ENCODE measurements around the gene C4orf54. TPM values are rescaled to one million over a fixed set of nuclear protein-coding genes. Genes with fewer than 3 reads are reported as not detected.
A peak's percentile ranks its signal among the peaks of the same experiment; 100 is the strongest.

The C4orf54 gene
- total RNA-seq, 1 experiment from 2014 or later: not detected

GRCh38 chr4:99645036-99645435, 12.6 kb downstream of the C4orf54 start:
- Histone ChIP-seq H3K4ac (ENCODE audit: low read depth, low read length) (no peak overlapping the region), H3K4me1 (ENCODE audit: insufficient read depth, low read length) (peaks cover 9% of the 10 kb centered on the region; the same call in 1 of the 2 replicates), H2BK20ac (ENCODE audit: low read depth, low read length, poor library complexity, severe bottlenecking) (no peak overlapping the region), H3K27ac (ENCODE audit: insufficient read length, low read depth, low read length) (no peak overlapping the region), H4K5ac (ENCODE audit: insufficient read length, low read depth, low read length) (no peak overlapping the region), H2BK5ac (ENCODE audit: insufficient read length, low read length) (no peak overlapping the region), H2BK15ac (ENCODE audit: low read depth, low read length) (no peak overlapping the region), H3K9ac (ENCODE audit: extremely low read depth, insufficient read length, low read length) (no peak overlapping the region), H3K79me2 (ENCODE audit: insufficient read depth, low read length) (no peaks in the 10 kb centered on the region), H4K91ac (ENCODE audit: insufficient read length, low read depth, low read length) (no peak overlapping the region), H3K23me2 (ENCODE audit: insufficient read length, low read depth, low read length, poor library complexity, severe bottlenecking) (no peaks in the 10 kb centered on the region), H3K27me3 (ENCODE audit: insufficient read depth, low read length) (peaks cover 3% of the 10 kb centered on the region; the same call in 1 of the 2 replicates), H2BK12ac (ENCODE audit: insufficient read length, low read depth, low read length) (no peak overlapping the region), H3K14ac (ENCODE audit: insufficient read depth, low read length) (no peak overlapping the region), H3K18ac (ENCODE audit: insufficient read length, low read depth, low read length) (no peak overlapping the region), H3K56ac (ENCODE audit: insufficient read length, low read depth, low read length) (no peak overlapping the region), H3K23ac (ENCODE audit: insufficient read length, low read depth, low read length) (no peak overlapping the region), H2AK5ac (ENCODE audit: insufficient read length, low read length) (no peak overlapping the region), H4K20me1 (ENCODE audit: control insufficient read depth, insufficient read depth, insufficient read length) (no peaks in the 10 kb centered on the region), H3K9me3 (ENCODE audit: control insufficient read depth, low read depth, low read length) (no peaks in the 10 kb centered on the region), H2BK120ac (ENCODE audit: low read depth, low read length, poor library complexity, severe bottlenecking) (no peak overlapping the region), H4K8ac (replicated peaks; ENCODE audit: insufficient read length, low read depth, low read length) (no peak overlapping the region), H3K79me1 (ENCODE audit: insufficient read depth, low read depth, low read length, poor library complexity, severe bottlenecking) (no peaks in the 10 kb centered on the region), H2AFZ (ENCODE audit: low read length) (no peak overlapping the region), H3T11ph (ENCODE audit: low read length) (no peak overlapping the region), H3K4me2 (ENCODE audit: insufficient read depth, insufficient read length, low read length) (no peak overlapping the region)
- DNase-seq: no peak
- 0 out of 7 replicates have a peak overlapping the region, but pooled peaks of 1 of the 3 experiments have one; percentile 2 for H3K27ac Mint-ChIP-seq
- no peak for TF ChIP-seq CTCF (conservative IDR thresholded peaks at IDR 0.05)
- peaks cover 73% of the 10 kb centered on the region for H3K27me3 Mint-ChIP-seq (ENCODE audit: low read depth)
- no peaks in the 10 kb centered on the region for H3K36me3 Mint-ChIP-seq (ENCODE audit: insufficient read depth in 1 of 3, low read depth in 3 of 3)
- no CpG with 5 or more reads among the region's 1 CpG for WGBS (ENCODE audit: extremely low coverage, insufficient read length, low lambda C conversion rate)
- no peaks in the 10 kb centered on the region; a peak in 2 of 5 replicates for H3K9me3 Mint-ChIP-seq
- peak overlapping the region; percentile 1 to 28; a peak in 4 of 5 replicates for H3K4me3 Mint-ChIP-seq
- H3K4me1 Mint-ChIP-seq: peaks cover 36 to 56% of the 10 kb centered on the region in 2 experiments

All from H9 (cell line).